Brain microvascular endothelial cell (primary cell): ENCODE data around the gene NR1I3.

ENCODE experiments used
- DNase-seq: peaks from one replicate; pipeline ENCODE4 v3.0.0-alpha.2; 2020
- H3K27ac ChIP-seq: fragments of 250-450 bp; sonication (Bioruptor Pico); 2 replicates; pipeline ENCODE4 v1.5.1; 2020; ENCODE audit warnings: mild to moderate bottlenecking, moderate library complexity
- H3K27me3 ChIP-seq: fragments of 250-450 bp; sonication (Bioruptor Pico); replicated peaks from 2 replicates; pipeline ENCODE4 v1.5.1; 2020; ENCODE audit warnings: mild to moderate bottlenecking
- H3K36me3 ChIP-seq: fragments of 250-450 bp; sonication (Bioruptor Pico); replicated peaks from 2 replicates; pipeline ENCODE4 v1.5.1; 2020; ENCODE audit warnings: mild to moderate bottlenecking
- H3K4me3 ChIP-seq: 2 replicates; pipeline ENCODE4 v1.5.1; 2011; ENCODE audit warnings: low read depth, mild to moderate bottlenecking, control low read depth, low read length, moderate library complexity
- CTCF ChIP-seq: IDR thresholded peaks from 2 replicates; pipeline ENCODE4 v1.5.1; 2011; ENCODE audit warnings: low read depth, mild to moderate bottlenecking, moderate library complexity, low read length, control low read depth, inconsistent platforms; ENCODE audit errors: missing control alignments
- in situ Hi-C: cut with HindIII; loops from 2 replicates; pipeline ENCODE4 v1.10.0; 2017; ENCODE audit warnings: low sequenced_read_pairs, low pct_ligation_motif_present

Gene NR1I3

GRCh38 chr1:161273402-161273801, 35.4 kb upstream of the NR1I3 start:
- Histone ChIP-seq H3K27me3 (peaks cover 8% of the 10 kb centered on the region), H3K4me3 (no peak overlapping the region), H3K36me3 (no peaks in the 10 kb centered on the region), H3K27ac (no peak overlapping the region)
- in situ Hi-C loops, result no loop called here
- no peak for TF ChIP-seq CTCF
- no peak for DNase-seq

- Histone ChIP-seq H3K27me3 (no peaks in the 10 kb centered on the region), H3K4me3 (no peak overlapping the region)
- no peak for DNase-seq
These were observed 29.3 kb upstream of the NR1I3 start for GRCh38 chr1:161267321-161267720.

GRCh38 chr1:161266836-161267235, 28.8 kb upstream of the NR1I3 start:
- H3K27me3 ChIP-seq, result peaks cover under 1% of the 10 kb centered on the region
- no peak for DNase-seq
- in situ Hi-C loops, result no loop called here

More at GRCh38 chr1:161267321-161267720, 29.3 kb upstream of the NR1I3 start:
- TF ChIP-seq CTCF, result no peak
- in situ Hi-C loops, result no loop called here
- no peaks in the 10 kb centered on the region for H3K36me3 ChIP-seq
- no peak overlapping the region for H3K27ac ChIP-seq

GRCh38 chr1:161266202-161266601, 28.2 kb upstream of the NR1I3 start:
- H3K27ac ChIP-seq, result no peak overlapping the region
- TF ChIP-seq CTCF, result no peak
- in situ Hi-C loops, result no loop called here

More at GRCh38 chr1:161266836-161267235, 28.8 kb upstream of the NR1I3 start:
- H3K36me3 ChIP-seq, result no peaks in the 10 kb centered on the region
- H3K4me3 ChIP-seq, result no peak overlapping the region
- no peak for TF ChIP-seq CTCF
- H3K27ac ChIP-seq, result no peak overlapping the region

GRCh38 chr1:161265305-161265704, 27.3 kb upstream of the NR1I3 start:
- no peak overlapping the region for H3K27ac ChIP-seq
- DNase-seq, result no peak
- in situ Hi-C loops, result no loop called here
- no peak overlapping the region for H3K4me3 ChIP-seq
- peaks cover 11% of the 10 kb centered on the region for H3K27me3 ChIP-seq
- no peaks in the 10 kb centered on the region for H3K36me3 ChIP-seq
- TF ChIP-seq CTCF, result no peak

More at GRCh38 chr1:161266202-161266601, 28.2 kb upstream of the NR1I3 start:
- Histone ChIP-seq H3K4me3 (no peak overlapping the region), H3K27me3 (peaks cover 6% of the 10 kb centered on the region), H3K36me3 (no peaks in the 10 kb centered on the region)
- no peak for DNase-seq
